Astrocyte of the cerebellum (primary cell): ENCODE data around the gene IQSEC2.

Experiments
- DNase-seq: peaks from one replicate; pipeline ENCODE4 v3.0.0-alpha.2; 2011; ENCODE audit warnings: low read depth
- H3K4me3 ChIP-seq: 2 replicates; pipeline ENCODE4 v1.5.1; 2011; ENCODE audit warnings: mild to moderate bottlenecking, low read depth, low read length, moderate library complexity
- in situ Hi-C: cut with HindIII; loops from 2 replicates; pipeline ENCODE4 v1.10.0; 2017; ENCODE audit warnings: low sequenced_read_pairs
- TF ChIP-seq, protein P1 (sequence below): IDR thresholded peaks from 2 replicates; pipeline ENCODE4 v1.5.1; 2012; ENCODE audit warnings: low read length, low read depth, moderate library complexity, mild to moderate bottlenecking; ENCODE audit errors: missing control alignments

The IQSEC2 gene

GRCh38 chrX:53262189-53262917 is 19.0 kb downstream of the IQSEC2 start:
- TF ChIP-seq, protein P1, sequence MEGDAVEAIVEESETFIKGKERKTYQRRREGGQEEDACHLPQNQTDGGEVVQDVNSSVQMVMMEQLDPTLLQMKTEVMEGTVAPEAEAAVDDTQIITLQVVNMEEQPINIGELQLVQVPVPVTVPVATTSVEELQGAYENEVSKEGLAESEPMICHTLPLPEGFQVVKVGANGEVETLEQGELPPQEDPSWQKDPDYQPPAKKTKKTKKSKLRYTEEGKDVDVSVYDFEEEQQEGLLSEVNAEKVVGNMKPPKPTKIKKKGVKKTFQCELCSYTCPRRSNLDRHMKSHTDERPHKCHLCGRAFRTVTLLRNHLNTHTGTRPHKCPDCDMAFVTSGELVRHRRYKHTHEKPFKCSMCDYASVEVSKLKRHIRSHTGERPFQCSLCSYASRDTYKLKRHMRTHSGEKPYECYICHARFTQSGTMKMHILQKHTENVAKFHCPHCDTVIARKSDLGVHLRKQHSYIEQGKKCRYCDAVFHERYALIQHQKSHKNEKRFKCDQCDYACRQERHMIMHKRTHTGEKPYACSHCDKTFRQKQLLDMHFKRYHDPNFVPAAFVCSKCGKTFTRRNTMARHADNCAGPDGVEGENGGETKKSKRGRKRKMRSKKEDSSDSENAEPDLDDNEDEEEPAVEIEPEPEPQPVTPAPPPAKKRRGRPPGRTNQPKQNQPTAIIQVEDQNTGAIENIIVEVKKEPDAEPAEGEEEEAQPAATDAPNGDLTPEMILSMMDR = no peak
- in situ Hi-C loops = no loop called here
- no peak for DNase-seq

GRCh38 chrX:53261355-53261972 is 19.9 kb downstream of the IQSEC2 start:
- DNase-seq = no peak
- TF ChIP-seq, protein P1 = no peak
- in situ Hi-C loops = no loop called here
- H3K4me3 ChIP-seq = no peak overlapping the region

More at GRCh38 chrX:53262189-53262917, 19.0 kb downstream of the IQSEC2 start:
- no peak overlapping the region for H3K4me3 ChIP-seq

DNA sequence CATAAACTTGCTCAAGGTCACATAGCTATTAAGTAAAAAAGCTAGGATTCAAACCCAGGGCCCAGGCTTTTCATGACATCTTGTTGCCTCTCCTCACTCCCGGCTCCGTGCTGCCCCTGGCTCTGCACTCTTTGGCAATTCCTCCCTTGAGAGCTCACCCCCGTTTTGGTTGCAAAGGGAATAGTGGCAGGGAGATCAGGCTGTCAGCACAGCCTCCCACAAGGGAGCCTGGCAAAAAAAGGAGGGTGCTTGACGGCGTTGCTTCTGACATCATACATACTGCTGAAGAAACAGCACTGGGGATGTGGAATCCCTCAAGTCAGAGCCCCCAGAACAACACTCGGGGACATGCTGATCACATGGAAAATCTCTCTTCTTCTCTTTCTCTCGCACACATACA is 20.5 kb downstream of the IQSEC2 start:
- in situ Hi-C loops = no loop called here
- TF ChIP-seq, protein P1 = no peak
- DNase-seq = no peak
- no peak overlapping the region for H3K4me3 ChIP-seq

- in situ Hi-C loops = no loop called here
- TF ChIP-seq, protein P1 = no peak
- no peak overlapping the region for H3K4me3 ChIP-seq
- DNase-seq = no peak
Observed at GRCh38 chrX:53257670-53258423, 23.5 kb downstream of the IQSEC2 start.

DNA sequence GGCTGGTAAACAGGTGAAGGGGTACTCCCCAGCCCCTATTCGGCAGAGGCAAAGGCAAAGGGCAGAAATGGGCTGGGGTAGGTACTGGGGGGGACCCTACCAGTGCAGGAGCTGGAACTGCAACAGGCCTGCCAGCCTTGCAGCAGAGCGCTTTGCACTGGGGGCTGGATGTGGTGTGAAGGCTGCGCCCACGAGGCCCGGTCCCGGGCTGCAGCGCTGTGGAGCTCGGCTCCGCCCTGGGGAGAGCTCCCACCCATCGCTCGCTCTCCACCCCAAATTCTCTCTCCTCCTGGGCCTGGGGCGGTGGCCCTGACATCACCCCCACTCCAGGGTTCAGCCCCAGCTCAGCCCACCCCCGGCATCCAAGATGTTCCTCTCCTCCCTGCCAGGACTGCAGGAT is 24.2 kb downstream of the IQSEC2 start:
- TF ChIP-seq, protein P1 = no peak
- no peak overlapping the region for H3K4me3 ChIP-seq
- in situ Hi-C loops = no loop called here
- no peak for DNase-seq

- in situ Hi-C loops = no loop called here
Observed at GRCh38 chrX:53256446-53257041, 24.8 kb downstream of the IQSEC2 start.

More at GRCh38 chrX:53256446-53257041, 24.8 kb downstream of the IQSEC2 start:
- no peak overlapping the region for H3K4me3 ChIP-seq
- no peak for DNase-seq
- TF ChIP-seq, protein P1 = no peak
